Astrocyte of the spinal cord (primary cell): ENCODE results near the gene AP2B1.

Source experiments
- DNase-seq: peaks from one replicate; pipeline ENCODE4 v3.0.0; 2011; ENCODE audit warnings: low read depth, low spot score
- H3K4me3 ChIP-seq: 2 replicates; pipeline ENCODE4 v1.5.1; 2011; ENCODE audit warnings: low read depth, mild to moderate bottlenecking, low read length, moderate library complexity
- CTCF ChIP-seq: IDR thresholded peaks from 2 replicates; pipeline ENCODE4 v1.5.1; 2012; ENCODE audit warnings: low read depth, mild to moderate bottlenecking, low read length, inconsistent platforms
- in situ Hi-C: cut with HindIII; loops from 2 replicates; pipeline ENCODE4 v1.10.0; 2017; ENCODE audit warnings: low sequenced_read_pairs

The AP2B1 gene

GRCh38 chr17:35543856-35544255 is 43.3 kb upstream of the AP2B1 start:
- DNase-seq, result peak; percentile 5
- no peak for TF ChIP-seq CTCF
- no peak overlapping the region for H3K4me3 ChIP-seq
- in situ Hi-C loops, result no loop called here

- in situ Hi-C loops, result no loop called here
- no peak for TF ChIP-seq CTCF
- DNase-seq, result no peak
- H3K4me3 ChIP-seq, result no peak overlapping the region
Measured at GRCh38 chr17:35545150-35545549, 42.0 kb upstream of the AP2B1 start.

- TF ChIP-seq CTCF, result no peak
- no peak for DNase-seq
- in situ Hi-C loops, result no loop called here
- H3K4me3 ChIP-seq, result no peak overlapping the region
Measured at GRCh38 chr17:35546487-35546886, 40.6 kb upstream of the AP2B1 start.

GRCh38 chr17:35548208-35548810 is 38.8 kb upstream of the AP2B1 start:
- TF ChIP-seq CTCF, result no peak
- H3K4me3 ChIP-seq, result no peak overlapping the region
- in situ Hi-C loops, result no loop called here
- DNase-seq, result no peak

GRCh38 chr17:35548978-35549377 is 38.1 kb upstream of the AP2B1 start:
- TF ChIP-seq CTCF, result no peak
- H3K4me3 ChIP-seq, result no peak overlapping the region
- in situ Hi-C loops, result no loop called here
- DNase-seq, result no peak

- in situ Hi-C loops, result no loop called here
- no peak for DNase-seq
- TF ChIP-seq CTCF, result no peak
- H3K4me3 ChIP-seq, result no peak overlapping the region
Measured at GRCh38 chr17:35553310-35553709, 33.8 kb upstream of the AP2B1 start.

- H3K4me3 ChIP-seq, result no peak overlapping the region
- in situ Hi-C loops, result no loop called here
- no peak for TF ChIP-seq CTCF
- DNase-seq, result no peak
Measured at GRCh38 chr17:35554668-35555067, 32.5 kb upstream of the AP2B1 start.
